ENCODE data around the gene MUC4.

DNA sequence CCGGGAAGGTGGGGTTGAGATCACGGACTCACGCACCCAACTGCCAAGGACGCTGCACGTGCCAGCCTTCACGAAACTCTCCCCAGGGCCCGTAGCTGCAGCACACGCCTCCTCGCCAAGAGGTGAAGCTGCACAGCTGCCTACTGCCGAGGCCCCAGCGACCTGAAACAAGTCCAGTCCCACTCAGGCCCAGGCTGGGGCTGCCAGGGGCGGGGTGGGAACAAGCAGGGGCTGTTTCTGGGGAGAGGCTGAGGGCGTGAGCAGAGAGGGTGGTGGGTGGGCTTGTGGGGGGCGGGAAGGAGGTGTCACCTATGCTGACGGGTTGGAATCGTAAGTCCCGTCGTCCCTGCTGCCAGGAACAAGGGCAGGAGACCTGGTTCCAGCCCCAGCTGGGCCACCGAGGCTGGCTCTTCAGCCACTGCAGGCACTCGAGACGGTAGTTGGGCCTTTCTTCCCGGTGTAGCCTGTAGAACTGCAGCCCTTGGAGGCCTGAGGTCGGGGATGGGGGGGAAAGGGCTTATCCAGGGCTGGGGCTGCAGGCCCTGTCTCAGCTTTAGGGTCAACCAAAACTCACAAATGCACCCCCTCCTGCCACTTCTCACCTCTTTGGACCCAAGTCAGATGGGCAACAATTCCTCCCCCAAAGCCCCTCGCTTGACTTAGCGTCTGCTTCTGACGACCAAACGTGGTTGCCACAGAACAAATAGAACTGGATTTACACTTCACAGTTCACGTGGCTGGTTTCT lies 46.6 kb downstream of the MUC4 start:
- TF ChIP-seq, protein P1, sequence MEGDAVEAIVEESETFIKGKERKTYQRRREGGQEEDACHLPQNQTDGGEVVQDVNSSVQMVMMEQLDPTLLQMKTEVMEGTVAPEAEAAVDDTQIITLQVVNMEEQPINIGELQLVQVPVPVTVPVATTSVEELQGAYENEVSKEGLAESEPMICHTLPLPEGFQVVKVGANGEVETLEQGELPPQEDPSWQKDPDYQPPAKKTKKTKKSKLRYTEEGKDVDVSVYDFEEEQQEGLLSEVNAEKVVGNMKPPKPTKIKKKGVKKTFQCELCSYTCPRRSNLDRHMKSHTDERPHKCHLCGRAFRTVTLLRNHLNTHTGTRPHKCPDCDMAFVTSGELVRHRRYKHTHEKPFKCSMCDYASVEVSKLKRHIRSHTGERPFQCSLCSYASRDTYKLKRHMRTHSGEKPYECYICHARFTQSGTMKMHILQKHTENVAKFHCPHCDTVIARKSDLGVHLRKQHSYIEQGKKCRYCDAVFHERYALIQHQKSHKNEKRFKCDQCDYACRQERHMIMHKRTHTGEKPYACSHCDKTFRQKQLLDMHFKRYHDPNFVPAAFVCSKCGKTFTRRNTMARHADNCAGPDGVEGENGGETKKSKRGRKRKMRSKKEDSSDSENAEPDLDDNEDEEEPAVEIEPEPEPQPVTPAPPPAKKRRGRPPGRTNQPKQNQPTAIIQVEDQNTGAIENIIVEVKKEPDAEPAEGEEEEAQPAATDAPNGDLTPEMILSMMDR (IDR thresholded peaks at IDR 0.05; ENCODE audit: low read length) = no peak
- no peak for TF ChIP-seq EZH2 (IDR thresholded peaks at IDR 0.05; ENCODE audit: borderline replicate concordance, low read length)

Measured in OCI-LY1 (cell line).